ENCODE results near the gene AP1M1.

DNA sequence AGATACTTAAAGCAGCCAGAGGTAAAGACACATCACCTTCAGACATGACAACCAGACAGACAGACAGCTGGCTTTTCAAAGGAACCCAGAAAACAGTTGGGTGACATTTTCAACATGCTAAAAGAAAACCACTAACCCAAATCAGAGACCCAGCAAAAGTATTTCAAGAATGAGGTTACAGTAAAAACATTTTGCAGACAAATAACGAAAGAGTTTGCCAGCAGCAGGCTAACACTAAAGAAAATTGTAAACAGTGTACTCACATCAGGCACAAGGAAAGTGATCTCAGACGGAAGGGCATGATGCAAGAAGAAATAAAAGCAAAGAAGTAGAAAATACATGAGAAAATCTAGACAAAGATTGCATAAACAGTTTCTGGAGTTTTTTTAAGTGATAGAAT is 46.4 kb downstream of the AP1M1 start:
- TF ChIP-seq, protein P1, sequence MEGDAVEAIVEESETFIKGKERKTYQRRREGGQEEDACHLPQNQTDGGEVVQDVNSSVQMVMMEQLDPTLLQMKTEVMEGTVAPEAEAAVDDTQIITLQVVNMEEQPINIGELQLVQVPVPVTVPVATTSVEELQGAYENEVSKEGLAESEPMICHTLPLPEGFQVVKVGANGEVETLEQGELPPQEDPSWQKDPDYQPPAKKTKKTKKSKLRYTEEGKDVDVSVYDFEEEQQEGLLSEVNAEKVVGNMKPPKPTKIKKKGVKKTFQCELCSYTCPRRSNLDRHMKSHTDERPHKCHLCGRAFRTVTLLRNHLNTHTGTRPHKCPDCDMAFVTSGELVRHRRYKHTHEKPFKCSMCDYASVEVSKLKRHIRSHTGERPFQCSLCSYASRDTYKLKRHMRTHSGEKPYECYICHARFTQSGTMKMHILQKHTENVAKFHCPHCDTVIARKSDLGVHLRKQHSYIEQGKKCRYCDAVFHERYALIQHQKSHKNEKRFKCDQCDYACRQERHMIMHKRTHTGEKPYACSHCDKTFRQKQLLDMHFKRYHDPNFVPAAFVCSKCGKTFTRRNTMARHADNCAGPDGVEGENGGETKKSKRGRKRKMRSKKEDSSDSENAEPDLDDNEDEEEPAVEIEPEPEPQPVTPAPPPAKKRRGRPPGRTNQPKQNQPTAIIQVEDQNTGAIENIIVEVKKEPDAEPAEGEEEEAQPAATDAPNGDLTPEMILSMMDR (IDR thresholded peaks at IDR 0.05), result no peak
- TF ChIP-seq POLR2A (IDR thresholded peaks at IDR 0.05), result no peak
